HG03066 (cell line): Measurements from ENCODE around the gene ZNF613.
"Not testable (repeated sequence)": the region's sequence is repeated elsewhere in the genome, so short reads cannot be mapped to it uniquely, and the experiment has no call there.

ENCODE experiments used
- ATAC-seq: cut with Tn5 transposase; IDR thresholded peaks from one replicate; pipeline ENCODE4 v1.9.1; 2021; ENCODE audit warnings: low read depth; ENCODE audit not compliant: unreplicated experiment

Gene ZNF613

DNA sequence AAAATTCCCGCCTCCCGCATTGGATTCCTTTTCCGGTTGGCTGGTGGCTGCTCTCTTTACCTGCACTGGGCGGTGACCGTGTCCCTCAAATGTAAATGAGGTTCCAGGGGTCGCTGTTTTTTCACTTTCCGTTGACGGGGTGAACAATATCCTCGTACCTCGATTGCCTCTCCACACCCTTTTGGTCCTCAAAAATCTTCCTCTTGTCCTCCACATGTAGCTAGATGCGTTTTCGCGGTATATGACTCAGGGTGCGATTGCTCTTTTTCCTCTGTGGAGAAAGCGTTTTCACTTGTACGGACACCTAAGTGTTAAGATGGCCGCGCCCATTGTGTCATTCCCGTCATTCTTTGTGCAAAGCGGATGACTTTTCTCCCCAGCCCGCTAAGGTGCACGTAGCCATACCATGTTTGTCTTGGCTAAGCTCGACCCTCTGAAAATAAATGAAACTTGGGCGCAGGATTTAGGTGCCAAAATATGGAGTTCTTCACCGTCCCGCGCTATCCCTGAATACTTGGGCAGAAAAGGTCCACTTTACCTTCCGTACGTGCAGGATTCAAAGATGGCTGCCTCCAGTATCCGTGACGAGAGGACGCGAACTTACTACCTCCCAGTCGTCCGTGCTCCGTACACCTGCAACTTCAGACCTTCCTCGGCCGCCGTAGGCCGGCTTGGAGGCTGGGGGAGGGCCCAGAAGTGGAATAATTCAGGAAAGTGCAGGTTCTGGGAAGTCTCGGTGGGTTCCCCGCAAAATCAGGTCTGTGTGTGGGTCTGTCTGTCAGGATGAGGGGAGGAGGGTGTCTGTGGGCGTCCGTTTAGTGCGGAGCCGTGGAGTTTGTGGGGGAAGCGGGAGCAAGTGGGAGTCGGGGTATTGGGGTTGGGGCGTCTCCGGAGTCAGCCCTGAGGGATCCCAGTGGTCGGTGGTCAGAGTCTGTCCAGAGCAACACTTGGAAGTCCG, at the start of gene ZNF613:
Gene ZNF613 (plus strand): TSS at position 689 of the 958 bp plus-strand sequence. CDS start 8,749 bp downstream, outside the sequence.
- ATAC-seq: no peak

DNA sequence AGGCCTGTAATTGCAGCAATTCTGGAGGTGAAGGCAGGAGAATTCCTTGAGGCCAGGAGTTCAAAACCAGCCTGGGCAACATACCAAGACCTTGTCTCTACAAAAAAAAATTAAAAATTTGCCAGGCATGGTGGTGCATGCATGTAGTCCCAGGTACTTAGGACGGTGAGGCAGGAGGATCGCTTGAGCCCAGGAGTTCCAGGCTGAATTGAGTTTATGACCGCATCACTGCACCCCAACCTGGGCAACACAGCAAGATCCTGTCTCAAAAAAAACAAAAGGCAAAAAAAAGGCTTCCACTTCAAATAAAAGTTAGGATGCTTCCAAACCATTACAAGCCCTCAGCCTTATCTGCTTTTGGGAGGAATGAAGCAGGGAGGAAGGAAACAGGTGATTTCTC, 44.8 kb upstream of the ZNF613 start:
- no peak for ATAC-seq

DNA sequence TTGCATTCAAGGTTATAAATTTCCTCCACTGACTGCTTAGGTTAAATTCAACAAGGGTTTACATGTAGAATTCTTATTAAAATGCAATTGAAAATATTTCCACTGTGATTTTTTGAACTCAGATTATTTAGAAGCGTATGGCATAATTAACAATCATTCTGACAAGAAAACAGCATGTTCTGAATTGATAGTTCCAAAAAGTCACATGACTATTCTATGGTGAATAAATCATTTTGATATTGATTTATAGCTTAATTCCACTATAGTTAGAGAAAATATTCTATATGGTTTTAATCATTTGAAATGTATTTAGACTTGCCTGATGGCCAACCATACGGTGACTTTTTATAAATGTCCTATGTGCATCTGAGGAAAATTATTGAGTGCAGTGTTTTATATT, 42.6 kb upstream of the ZNF613 start:
- ATAC-seq: no peak

DNA sequence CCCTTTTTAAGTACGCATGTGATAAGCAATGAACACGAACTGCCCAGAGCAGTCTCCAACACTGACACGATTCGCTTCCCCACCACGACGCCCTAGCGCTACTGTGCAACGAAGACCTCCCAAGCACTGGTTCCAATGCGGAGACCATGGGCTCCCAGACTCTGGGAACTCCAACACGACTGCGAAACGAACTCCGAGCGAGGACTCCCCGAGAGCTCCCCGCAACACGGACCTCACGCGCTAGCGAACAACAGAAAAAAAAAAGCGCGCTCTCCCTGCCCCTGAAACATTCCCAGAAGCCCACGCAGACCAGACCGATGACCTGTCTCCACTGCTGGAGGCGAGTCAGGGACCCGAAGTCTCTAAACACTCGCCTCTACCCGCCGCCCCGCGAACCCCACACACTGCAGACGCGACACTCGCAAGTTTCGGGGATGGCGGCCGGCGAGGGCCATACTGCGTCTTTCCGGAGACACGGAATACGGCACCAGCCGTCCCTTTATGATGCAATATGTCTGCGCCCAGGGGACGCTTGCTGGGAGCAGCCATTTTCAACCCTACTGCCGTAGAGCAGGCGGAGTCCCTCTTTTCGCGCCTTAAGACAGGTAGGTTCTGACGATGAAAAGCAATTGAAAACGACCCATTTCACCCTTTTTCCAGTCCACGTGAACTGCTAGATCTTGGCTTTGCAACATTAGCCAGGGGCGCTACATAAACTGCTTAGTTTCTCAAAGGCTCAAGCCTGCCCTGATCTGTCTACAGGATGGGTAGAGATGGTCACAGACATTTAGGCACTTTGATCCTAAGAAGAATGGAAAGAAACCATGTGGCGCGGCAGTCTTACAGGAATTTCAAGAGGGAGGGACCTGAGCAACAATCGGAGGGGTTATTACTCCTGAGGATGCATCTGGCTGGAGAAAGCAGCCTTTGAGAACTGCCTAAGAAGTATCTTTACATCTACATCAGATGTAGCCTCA, 39.5 kb upstream of the ZNF613 start, which contains the start of gene ZNF577:
Gene ZNF577 (minus strand): TSS at position 430 of the 977 bp plus-strand sequence. CDS start 7,569 bp downstream, outside the sequence.
- no peak for ATAC-seq

DNA sequence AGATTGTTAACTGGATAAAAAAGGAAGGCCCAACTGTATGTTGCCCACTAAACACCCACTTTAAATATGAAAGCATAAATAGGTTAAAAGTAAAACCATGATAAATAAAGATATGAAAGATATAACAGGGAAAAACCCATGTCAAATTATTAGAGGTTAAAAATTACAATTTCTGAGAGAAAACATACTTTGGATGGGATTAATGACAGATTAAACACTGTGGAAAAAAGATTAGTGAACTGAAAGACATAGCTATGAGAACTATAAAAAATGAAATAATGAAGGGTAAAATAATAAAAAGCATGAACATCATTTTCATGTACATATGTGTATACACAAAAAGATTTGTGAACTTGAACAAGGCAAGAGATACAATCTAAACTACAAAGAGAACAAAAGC, 37.3 kb upstream of the ZNF613 start:
- ATAC-seq: no peak

DNA sequence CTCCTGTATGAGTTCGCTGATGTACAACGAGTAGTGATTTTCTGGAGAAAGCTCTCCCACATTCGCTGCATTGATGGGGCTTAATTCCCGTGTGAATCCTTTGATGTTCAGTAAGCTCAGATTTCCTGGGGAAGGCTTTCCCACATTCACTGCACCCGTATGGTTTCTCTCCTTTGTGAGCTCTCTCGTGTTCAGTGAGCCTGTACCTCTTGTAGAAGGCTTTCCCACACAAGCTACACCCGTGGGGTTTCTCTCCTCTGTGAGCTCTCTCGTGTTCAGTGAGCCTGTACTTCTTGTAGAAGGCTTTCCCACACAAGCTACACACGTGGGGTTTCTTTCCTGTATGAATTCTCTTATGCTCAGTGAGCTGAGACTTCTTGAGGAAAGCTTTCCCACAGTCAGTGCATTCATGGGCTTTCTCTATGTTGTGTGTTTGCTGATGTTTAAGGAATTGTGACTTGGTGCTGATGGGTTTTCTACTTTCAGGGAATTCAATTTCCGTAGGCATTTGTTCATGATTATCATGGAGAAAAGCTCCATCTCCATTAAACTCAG, 36.0 kb upstream of the ZNF613 start:
- no peak for ATAC-seq

DNA sequence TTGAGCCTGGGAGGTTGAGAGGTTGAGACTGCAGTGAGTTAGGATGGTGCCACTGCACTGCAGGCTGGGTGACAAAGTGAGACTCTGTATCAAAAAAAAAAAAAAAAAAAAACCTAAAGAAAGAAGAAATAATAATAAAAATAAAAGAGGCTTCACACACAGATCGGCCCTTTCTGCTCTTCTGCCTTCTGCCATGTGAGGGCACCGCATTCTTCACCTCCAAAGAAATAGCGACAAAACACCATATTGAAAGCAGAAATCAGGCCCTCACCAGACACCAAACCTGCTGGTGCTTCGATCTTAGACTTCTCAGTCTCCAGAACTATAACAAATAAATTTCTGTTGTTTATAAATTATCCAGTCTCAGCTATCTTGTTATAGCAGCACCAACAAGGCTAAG, 25.4 kb upstream of the ZNF613 start:
- ATAC-seq: no peak

DNA sequence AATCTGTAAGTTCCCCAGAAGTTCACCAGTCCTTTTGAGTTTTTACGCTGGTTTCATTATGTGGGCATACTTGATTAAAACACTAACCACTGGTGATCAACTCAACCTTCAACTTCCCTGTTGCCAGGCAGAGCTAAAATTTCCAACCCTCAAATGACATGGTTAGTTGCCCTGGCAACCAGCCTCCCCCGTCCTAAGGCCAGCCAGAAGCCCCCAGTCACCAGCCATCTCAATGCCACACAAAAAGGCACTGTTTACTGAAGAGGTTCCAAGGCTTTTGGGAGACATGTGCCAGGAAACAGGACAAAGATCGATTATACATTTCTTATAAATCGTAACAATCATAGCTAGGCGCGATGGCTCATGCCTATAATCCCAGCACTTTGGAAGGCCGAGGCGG, 24.1 kb upstream of the ZNF613 start:
- ATAC-seq: no peak

DNA sequence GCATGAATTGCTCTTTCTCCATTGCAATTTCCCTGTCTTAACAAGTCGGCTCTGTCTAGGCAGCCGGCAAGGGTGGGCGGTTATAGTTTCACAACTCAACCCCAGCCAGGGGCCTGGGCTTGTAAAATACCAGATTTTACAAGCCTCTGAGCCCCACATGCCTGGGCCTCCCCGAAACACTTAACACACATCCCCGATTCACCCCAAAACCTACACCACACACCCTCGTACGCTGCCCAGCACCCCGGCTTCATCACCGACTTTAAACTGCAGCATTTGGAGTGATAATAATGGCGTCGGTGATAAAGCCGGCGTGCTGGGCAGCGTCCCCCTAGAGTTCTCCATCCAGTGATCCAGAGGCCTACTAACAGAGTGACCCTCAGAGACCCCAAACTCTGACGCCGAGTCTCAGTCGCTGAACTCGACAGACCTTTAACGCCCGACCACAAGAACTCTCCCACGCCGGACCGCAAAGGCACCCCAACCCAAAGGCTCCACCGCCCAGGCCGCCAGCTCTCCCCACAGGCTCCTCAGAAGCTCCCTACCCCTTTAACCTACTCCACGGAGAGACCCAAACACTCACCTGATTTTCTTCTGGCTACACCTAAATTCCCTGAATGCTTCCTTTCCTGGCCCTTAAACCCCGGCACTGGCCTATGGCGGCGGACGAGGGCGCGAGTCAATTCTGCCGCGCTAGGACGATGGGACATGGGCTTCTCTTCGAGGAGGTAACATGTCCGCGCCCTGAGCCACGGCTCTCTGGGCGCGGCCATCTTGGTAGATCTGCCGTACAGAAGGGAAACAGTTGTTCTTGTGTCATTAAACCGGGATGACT, 22.7 kb upstream of the ZNF613 start, which contains the start of gene ZNF649:
Gene ZNF649 (minus strand): TSS at position 687 of the 835 bp plus-strand sequence. CDS start 4,910 bp downstream, outside the sequence.
- ATAC-seq: peak; percentile 65

DNA sequence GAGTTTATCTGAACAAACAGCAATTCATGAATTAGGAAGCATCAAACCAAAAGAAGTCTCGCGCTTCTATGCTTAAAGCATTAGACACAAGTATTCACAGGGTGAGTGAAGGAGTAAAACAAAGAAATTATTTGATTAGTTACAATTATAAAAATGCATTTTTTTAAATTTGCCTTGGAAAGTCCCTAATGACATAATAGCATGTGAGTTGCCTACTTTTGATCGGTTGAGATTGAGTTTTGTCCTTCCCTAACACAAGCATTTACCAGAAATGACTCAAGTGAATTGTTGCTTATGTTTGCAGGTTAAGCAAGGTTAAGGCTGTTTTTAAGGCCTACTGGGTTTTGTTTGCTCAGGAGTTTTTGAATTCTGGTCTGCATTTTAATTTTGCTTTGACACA, 22.1 kb upstream of the ZNF613 start:
- no peak for ATAC-seq

DNA sequence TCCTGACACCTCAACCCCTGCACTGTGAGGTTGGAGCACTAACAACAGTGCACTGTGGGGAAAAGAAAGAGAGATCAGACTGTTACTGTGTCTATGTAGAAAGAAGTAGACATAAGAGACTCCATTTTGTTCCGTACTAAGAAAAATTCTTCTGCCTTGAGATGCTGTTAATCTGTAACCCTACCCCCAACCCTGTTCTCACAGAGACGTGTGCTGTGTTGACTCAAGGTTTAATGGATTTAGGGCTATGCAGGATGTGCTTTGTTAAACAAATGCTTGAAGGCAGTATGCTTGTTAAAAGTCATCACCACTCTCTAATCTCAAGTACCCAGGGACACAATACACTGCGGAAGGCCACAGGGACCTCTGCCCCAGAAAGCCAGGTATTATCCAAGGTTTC, 21.6 kb upstream of the ZNF613 start:
- not testable (repeated sequence) for ATAC-seq

DNA sequence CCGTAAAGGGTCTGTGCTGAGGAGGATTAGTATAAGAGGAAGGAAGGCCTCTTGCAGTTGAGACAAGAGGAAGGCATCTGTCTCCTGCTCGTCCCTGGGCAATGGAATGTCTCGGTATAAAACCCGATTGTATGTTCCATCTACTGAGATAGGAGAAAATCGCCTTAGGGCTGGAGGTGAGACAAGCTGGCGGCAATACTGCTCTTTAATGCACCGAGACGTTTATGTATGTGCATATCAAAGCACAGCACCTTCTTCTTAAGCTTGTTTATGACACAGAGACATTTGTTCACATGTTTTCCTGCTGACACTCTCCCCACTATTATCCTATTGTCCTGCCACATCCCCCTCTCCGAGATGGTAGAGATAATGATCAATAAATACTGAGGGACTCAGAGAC, 21.2 kb upstream of the ZNF613 start:
- ATAC-seq: not testable (repeated sequence)

DNA sequence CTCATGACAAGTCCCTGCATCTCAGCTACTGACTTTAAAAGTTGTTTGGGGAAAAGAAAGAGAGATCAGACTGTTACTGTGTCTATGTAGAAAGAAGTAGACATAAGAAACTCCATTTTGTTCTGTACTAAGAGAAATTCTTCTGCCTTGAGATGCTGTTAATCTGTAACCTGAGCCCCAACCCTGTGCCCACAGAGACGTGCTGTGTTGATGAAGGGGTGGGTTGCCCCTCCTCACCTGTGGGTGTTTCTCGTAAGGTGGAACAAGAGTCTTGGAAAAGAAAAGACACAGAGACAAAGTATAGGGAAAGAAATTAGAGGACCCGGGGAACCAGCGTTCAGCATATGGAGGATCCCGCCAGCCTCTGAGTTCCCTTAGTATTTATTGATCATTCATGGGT, 19.3 kb upstream of the ZNF613 start:
- not testable (repeated sequence) for ATAC-seq

DNA sequence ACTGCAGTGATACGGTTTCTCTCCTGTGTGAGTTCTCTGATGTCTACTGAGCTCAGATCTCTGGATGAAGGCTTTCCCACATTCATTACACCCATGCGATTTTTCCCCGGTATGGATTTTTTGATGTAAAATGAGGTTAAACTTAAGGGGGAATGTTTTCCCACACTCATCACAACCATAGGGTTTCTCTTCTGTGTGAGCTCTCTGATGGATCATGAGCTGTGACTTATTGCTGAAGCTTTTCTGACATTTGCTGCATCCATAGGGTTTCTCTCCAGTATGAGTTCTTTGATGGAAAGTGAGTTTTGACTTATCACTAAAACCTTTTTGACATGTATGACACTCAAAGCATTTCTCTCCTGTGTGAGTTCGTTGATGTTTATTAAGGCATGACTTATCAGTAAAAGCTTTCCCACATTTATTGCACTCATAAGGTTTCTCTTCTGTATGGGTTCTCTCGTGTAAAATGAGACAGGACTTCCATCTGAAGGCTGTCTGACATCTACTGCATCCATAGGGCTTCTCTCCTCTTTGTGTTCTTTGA, 11.9 kb upstream of the ZNF613 start:
- ATAC-seq: no peak

DNA sequence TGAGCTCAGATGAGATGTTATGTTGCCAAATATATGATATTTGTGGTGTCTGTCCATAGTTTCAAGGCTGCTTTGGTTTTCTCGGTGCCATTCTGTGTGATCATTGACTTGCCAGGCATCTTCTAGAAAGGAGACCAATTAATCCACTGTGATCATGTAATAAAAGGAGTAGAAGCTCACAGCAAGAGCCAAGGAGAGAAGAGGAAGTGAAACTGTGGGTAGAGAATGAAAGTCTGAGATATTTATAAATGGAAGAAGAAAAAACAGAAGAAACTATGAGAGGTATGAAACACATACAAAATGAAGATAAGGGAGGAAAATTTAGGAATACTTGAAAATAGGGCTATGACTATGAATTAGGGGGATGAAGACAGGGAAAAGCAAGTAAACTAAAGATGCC, 11.1 kb upstream of the ZNF613 start:
- ATAC-seq: no peak

DNA sequence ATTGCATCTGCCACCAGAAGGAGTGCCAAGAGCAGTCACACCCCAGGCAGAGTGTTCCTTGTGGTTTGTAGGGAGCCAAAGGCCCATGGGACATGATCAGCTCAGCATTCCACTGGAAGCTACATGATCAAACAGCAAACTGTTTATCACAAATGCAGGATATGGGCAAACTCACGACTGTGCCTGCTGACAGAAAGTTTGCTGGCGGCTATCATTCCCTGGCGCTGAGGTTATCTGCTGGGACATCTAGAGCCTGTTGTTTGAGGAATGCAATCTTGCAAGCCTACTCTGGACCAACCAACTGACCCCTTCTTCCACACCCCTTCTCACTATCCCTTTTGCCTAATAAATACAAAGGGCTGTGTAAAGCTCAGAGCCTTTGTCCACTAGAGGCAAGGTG, 7.7 kb upstream of the ZNF613 start:
- ATAC-seq: no peak

DNA sequence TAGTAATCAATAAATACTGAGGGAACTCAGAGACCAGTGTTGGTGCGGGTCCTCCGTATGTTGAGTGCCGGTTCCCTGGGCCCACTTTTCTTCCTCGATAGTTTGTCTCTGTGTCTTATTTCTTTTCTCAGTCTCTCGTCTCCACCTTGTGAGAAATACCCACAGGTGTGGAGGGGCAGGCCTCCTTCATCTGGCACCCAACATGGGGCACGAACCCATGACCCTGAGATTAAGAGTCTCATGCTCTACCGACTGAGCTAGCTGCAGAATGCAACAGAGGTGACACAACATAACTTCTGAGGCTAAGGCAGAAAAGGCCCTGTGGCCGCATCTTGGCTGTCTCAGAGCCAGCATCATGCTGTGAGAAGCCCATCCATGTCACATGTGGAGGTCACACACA, 5.3 kb upstream of the ZNF613 start:
- no peak for ATAC-seq

DNA sequence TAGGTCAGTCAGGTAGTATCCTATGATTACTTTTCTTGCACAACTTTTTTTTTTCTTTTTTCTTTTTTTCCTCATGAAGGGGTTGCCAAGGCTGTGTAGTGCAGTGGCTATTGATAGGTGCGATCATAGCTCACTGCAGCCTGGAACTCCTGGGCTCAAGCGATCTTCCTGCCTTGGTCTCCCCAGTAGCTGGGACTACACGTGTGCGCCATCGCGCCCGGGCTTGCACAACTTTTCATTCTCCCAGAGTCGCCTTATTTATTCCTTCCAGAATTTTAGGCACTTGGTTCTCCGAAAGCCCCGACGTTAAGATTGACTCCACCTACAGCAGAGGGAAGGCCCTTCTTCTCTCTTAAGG, 867 bp upstream of the ZNF613 start:
- ATAC-seq: no peak

DNA sequence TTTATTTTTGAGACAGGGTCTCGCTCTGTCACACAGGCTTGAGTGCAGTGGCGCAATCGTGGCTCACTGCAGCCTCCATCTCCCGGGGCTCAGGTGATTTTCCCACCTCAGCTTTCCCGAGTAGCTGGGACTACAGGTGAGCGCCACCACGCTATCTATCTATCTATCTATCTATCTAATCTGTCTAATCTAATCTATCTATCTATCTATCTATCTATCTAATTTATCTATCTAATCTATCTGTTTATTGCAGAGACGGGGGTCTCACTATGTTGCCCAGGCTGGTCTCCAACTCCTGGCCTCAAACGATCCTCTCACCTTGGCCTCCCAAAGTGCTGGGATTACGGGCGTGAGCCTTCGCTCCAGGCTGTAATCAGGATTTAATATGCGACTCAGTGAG, 587 bp downstream of the ZNF613 start:
- no peak for ATAC-seq

DNA sequence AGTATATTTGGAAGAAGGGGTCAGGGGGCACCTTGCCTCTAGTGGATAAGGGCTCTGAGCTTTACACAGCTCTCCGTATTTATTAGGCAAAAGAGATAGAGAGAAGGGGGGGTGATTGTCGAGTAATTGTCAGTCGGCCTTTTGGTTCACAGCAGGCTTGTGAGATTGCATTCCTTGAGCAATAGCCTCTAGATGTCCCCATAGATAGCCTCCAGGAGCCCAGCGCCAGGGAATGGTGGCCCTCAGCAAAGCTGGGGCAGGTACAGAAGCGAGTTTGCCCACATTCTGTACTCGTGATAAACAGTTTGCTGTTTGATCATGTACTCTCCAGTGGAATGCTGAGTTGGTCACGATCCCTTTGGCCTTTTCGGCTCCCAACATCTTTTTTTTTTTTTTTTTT, 4.6 kb downstream of the ZNF613 start:
- ATAC-seq: no peak
